Erythroblast (primary cell): ENCODE results near the gene MRLN.

Experiments
- GATA1 ChIP-seq: IDR thresholded peaks from 2 replicates; pipeline ENCODE4 v1.6.1; 2011; ENCODE audit warnings: low read depth, mild to moderate bottlenecking, control low read depth, low read length, moderate library complexity
- POLR2A ChIP-seq: IDR thresholded peaks from 2 replicates; pipeline ENCODE4 v1.6.1; 2011; ENCODE audit warnings: mild to moderate bottlenecking, low read length

- TF ChIP-seq POLR2A (no peak), GATA1 (no peak)
These were observed 846 bp downstream of the MRLN start for GRCh38 chr10:59752278-59752940.
